Mesothelial cell of epicardium (in vitro differentiated cells): ENCODE measurements around the gene GIMAP1. TPM values are rescaled to one million over a fixed set of nuclear protein-coding genes. Genes with fewer than 3 reads are reported as not detected.

Experiments used
- DNase-seq, 2 experiments: peaks; one replicate each; pipeline ENCODE4 v3.0.0; 2021; ENCODE audit warnings: low spot score in 2 of 2; ENCODE audit not compliant: unreplicated experiment in 2 of 2
- H3K27ac Mint-ChIP-seq: 2 replicates; pipeline ENCODE4 v1.8.0; 2021; ENCODE audit warnings: mixed read lengths
- H3K27me3 Mint-ChIP-seq: 2 replicates; pipeline ENCODE4 v1.8.0; 2021; ENCODE audit warnings: low read depth, mixed read lengths
- H3K36me3 Mint-ChIP-seq: 2 replicates; pipeline ENCODE4 v1.8.0; 2021; ENCODE audit warnings: mixed read lengths
- H3K4me1 Mint-ChIP-seq: 2 replicates; pipeline ENCODE4 v1.8.0; 2021; ENCODE audit warnings: mixed read lengths
- H3K4me3 Mint-ChIP-seq: 2 replicates; pipeline ENCODE4 v1.8.0; 2021; ENCODE audit warnings: mild to moderate bottlenecking, moderate library complexity, mixed read lengths
- H3K9me3 Mint-ChIP-seq: 2 replicates; pipeline ENCODE4 v1.8.0; 2021; ENCODE audit warnings: mixed read lengths
- total RNA-seq: library from RNA; stranded (reverse); gene quantifications from 3 replicates; pipeline ENCODE4 v1.2.1, GENCODE V29; 2021
- TF ChIP-seq, protein P1 (sequence below): fragments of 200-600 bp; sonication (generic); IDR thresholded peaks from one replicate; pipeline ENCODE4 v1.5.0; 2021; ENCODE audit warnings: antibody characterized with exemption; ENCODE audit not compliant: unreplicated experiment

The GIMAP1 gene
- total RNA-seq, 1 donor from 2014 or later, result not detected

DNA sequence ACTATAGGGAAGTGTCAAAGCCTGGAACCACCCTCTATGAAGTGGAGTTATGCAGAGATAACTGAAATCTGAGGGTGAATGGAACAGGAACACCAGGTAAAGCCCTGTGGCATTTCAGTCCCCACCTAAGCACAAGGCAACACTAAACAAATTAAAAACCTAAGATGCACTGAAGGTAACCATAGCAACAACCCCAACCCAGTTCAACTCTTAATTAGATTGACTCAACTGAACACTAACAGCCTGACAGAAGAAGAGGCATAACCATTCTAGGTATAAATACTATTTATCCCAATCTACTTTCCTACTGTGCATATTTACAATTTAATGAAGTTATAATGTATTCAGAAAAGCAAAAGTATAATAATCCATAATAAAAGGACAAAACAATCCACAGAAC lies 11.6 kb downstream of the GIMAP1 start:
- H3K36me3 Mint-ChIP-seq, result no peaks in the 10 kb centered on the region
- peaks cover 28% of the 10 kb centered on the region for H3K9me3 Mint-ChIP-seq
- no peak overlapping the region for H3K4me3 Mint-ChIP-seq
- no peaks in the 10 kb centered on the region for H3K4me1 Mint-ChIP-seq
- peaks cover 22% of the 10 kb centered on the region for H3K27me3 Mint-ChIP-seq
- TF ChIP-seq, protein P1, sequence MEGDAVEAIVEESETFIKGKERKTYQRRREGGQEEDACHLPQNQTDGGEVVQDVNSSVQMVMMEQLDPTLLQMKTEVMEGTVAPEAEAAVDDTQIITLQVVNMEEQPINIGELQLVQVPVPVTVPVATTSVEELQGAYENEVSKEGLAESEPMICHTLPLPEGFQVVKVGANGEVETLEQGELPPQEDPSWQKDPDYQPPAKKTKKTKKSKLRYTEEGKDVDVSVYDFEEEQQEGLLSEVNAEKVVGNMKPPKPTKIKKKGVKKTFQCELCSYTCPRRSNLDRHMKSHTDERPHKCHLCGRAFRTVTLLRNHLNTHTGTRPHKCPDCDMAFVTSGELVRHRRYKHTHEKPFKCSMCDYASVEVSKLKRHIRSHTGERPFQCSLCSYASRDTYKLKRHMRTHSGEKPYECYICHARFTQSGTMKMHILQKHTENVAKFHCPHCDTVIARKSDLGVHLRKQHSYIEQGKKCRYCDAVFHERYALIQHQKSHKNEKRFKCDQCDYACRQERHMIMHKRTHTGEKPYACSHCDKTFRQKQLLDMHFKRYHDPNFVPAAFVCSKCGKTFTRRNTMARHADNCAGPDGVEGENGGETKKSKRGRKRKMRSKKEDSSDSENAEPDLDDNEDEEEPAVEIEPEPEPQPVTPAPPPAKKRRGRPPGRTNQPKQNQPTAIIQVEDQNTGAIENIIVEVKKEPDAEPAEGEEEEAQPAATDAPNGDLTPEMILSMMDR, result no peak
- DNase-seq, result no peak
- no peak overlapping the region for H3K27ac Mint-ChIP-seq

DNA sequence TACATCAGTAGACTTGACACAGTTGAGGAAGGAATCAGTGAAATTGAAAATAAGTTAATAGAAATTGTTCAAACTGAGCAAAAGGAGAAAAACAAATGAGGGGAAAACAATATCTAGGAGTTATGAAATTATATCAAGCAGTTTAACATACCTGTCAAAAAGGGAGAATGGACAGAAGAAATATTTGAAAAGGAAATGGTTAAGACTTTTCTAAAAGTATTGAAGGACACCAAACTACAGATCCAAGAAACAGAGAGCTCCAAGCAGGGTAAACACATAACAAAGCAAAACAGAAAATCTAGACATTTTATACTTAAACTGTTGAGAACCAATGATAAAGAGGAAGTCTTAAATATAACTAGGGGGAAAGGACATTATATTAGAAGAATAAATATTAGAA lies 12.2 kb downstream of the GIMAP1 start:
- Mint-ChIP-seq H3K27ac (no peak overlapping the region), H3K4me3 (no peak overlapping the region), H3K36me3 (no peaks in the 10 kb centered on the region), H3K9me3 (peaks cover 28% of the 10 kb centered on the region), H3K4me1 (no peaks in the 10 kb centered on the region), H3K27me3 (peaks cover 28% of the 10 kb centered on the region)
- TF ChIP-seq, protein P1, result no peak
- no peak for DNase-seq

DNA sequence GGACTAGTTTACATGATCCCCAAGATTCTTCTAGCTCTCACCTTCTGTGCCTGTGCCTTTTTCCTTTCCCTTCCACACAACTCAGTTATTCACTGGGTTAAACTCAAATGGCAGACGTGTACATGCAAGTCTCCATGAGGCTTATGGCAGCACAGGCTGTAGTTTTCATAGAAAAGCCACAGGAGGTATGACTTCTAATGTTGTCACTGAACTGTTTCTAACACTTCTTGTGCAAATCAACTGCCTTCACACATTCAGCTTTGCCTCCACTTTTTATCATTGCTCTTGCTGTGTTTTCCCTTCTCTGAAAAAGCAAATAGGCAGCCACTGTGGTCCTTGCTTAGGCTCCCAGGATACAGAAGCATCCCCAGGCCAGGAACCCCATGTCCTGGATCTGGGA lies 15.5 kb downstream of the GIMAP1 start:
- Mint-ChIP-seq H3K27me3 (peaks cover 50% of the 10 kb centered on the region), H3K36me3 (no peaks in the 10 kb centered on the region), H3K4me1 (no peaks in the 10 kb centered on the region)

DNA sequence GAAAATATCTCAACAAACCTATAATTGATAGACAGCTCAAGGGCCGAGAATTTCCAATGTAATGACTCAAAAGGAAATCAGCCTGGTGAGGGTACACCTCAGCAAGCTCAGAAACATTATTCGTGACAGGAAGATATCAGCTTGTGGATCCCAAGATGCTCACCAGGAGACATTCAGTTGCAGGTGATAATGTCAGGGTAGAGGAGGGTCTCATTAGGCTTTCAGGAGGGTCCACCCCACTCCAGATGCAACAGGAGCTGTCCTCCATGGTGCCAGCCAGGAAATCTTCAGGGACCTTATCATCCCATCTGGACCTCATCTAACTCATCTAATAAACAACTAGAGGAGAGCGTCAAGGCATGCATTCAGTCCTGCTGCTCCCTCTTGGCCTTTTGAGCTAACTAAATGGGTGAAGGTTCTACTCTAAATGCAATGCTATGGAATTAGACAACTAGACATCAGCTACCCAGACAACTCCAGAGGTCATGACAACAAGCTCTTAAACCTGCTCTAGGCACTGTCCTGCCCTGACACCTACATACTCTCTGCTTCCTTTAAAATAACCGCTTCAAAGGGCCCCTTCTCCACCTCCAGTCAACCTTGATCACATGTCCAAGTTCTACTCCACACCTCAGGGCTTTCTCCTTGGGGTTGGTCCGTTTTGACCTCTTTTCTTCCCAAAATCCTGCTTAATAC lies 16.5 kb downstream of the GIMAP1 start:
- no peak overlapping the region for H3K4me3 Mint-ChIP-seq
- DNase-seq, result no peak
- TF ChIP-seq, protein P1, result no peak
- H3K27me3 Mint-ChIP-seq, result peaks cover 59% of the 10 kb centered on the region
- no peak overlapping the region for H3K27ac Mint-ChIP-seq
- H3K36me3 Mint-ChIP-seq, result no peaks in the 10 kb centered on the region
- peaks cover 12% of the 10 kb centered on the region for H3K9me3 Mint-ChIP-seq
- H3K4me1 Mint-ChIP-seq, result no peaks in the 10 kb centered on the region

More for the DNA sequence above, 15.5 kb downstream of the GIMAP1 start:
- TF ChIP-seq, protein P1, result no peak
- Mint-ChIP-seq H3K4me3 (no peak overlapping the region), H3K27ac (no peak overlapping the region), H3K9me3 (peaks cover 22% of the 10 kb centered on the region)
- DNase-seq, result no peak

DNA sequence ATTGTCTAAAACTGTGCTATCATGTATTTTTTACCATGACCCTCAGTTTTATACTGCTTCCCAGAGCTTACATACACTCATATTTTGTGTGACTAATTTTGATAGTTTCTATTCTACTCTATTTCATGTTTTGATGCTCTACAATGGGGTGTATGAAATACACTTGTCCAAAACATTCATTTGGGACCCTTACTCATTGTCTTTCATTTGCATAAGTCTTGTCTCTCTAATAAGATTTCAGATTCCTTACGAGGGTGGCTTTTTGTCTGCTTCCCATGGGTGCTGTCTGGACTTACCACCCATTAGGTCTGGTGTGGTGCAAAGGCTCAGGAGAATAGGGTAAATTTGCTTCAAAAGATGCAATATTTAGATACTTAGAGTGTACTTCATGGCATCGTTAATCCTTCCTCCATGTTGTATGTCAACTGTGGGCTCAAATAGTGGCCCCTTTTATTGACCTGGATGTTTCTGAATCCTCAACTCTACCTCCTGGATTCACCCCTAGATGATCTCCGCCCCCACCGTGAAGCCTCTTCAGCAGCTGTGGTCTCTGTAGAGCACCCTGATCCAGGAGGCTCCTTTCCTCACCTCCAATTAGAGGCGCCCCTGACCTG lies 17.2 kb downstream of the GIMAP1 start:
- TF ChIP-seq, protein P1, result no peak
- no peaks in the 10 kb centered on the region for H3K36me3 Mint-ChIP-seq
- no peak for DNase-seq
- no peak overlapping the region for H3K4me3 Mint-ChIP-seq
- H3K9me3 Mint-ChIP-seq, result peaks cover 5% of the 10 kb centered on the region
- H3K27me3 Mint-ChIP-seq, result peaks cover 66% of the 10 kb centered on the region
- no peaks in the 10 kb centered on the region for H3K4me1 Mint-ChIP-seq
- H3K27ac Mint-ChIP-seq, result no peak overlapping the region
